Keratinocyte (primary cell): ENCODE measurements around the gene DDB1. TPM values are rescaled to one million over a fixed set of nuclear protein-coding genes. Genes with fewer than 3 reads are reported as not detected.

ENCODE experiments used
- DNase-seq: peaks from one replicate; pipeline ENCODE4 v3.0.0-alpha.2; 2011; ENCODE audit warnings: low read depth, missing footprints, low spot score
- FAIRE-seq: peaks from 2 replicates; lab custom pipeline; 2011; peaks lifted over from hg19 to GRCh38; lab: Jason Lieb, UNC
- H2AFZ ChIP-seq: 2 replicates; pipeline ENCODE4 v1.6.0; 2012; ENCODE audit warnings: low read length, control low read depth, inconsistent platforms; ENCODE audit not compliant: control insufficient read depth
- H3K27ac ChIP-seq: 2 replicates; pipeline ENCODE4 v1.5.1; 2011; ENCODE audit warnings: low read length; ENCODE audit not compliant: control insufficient read depth, insufficient read depth
- H3K27me3 ChIP-seq: 3 replicates; pipeline ENCODE4 v1.6.0; 2011; ENCODE audit warnings: low read length; ENCODE audit not compliant: control insufficient read depth, insufficient read depth; ENCODE audit errors: extremely low read depth
- H3K36me3 ChIP-seq, 2 experiments: 2 replicates in 1 of 2; 3 replicates in 1 of 2; pipeline ENCODE4 v1.5.1; 2011; ENCODE audit warnings: low read length in 2 of 2, mild to moderate bottlenecking in 1 of 2; ENCODE audit not compliant: control insufficient read depth in 2 of 2, insufficient read depth in 2 of 2; ENCODE audit errors: extremely low read depth in 1 of 2
- H3K4me1 ChIP-seq: 3 replicates; pipeline ENCODE4 v1.5.1; 2011; ENCODE audit warnings: low read length; ENCODE audit not compliant: control insufficient read depth, insufficient read depth; ENCODE audit errors: extremely low read depth
- H3K4me2 ChIP-seq: 3 replicates; pipeline ENCODE4 v1.6.0; 2011; ENCODE audit warnings: low read depth, low read length; ENCODE audit not compliant: control insufficient read depth, insufficient read depth; ENCODE audit errors: extremely low read depth
- H3K4me3 ChIP-seq, 3 experiments: fragments of 200-600 bp in 1 of 3; sonication (generic) in 1 of 3; 2 replicates in 2 of 3; 3 replicates in 1 of 3; pipeline ENCODE4 v1.5.1; 2011 to 2016; ENCODE audit warnings: low read length in 3 of 3, mild to moderate bottlenecking in 3 of 3, control low read depth in 2 of 3, inconsistent platforms in 1 of 3, low read depth in 1 of 3, mixed read lengths in 1 of 3, mixed run types in 1 of 3, moderate library complexity in 1 of 3; ENCODE audit not compliant: control insufficient read depth in 2 of 3, insufficient read depth in 2 of 3; ENCODE audit errors: extremely low read depth in 1 of 3
- H3K79me2 ChIP-seq: 2 replicates; pipeline ENCODE4 v1.6.0; 2012; ENCODE audit warnings: low read length; ENCODE audit not compliant: control insufficient read depth, insufficient read depth
- H3K9ac ChIP-seq: 3 replicates; pipeline ENCODE4 v1.6.0; 2011; ENCODE audit warnings: low read length; ENCODE audit not compliant: control insufficient read depth, insufficient read depth; ENCODE audit errors: extremely low read depth
- H3K9me1 ChIP-seq: 3 replicates; pipeline ENCODE4 v1.6.0; 2011; ENCODE audit warnings: low read length; ENCODE audit not compliant: control insufficient read depth, insufficient read depth; ENCODE audit errors: extremely low read depth
- H3K9me3 ChIP-seq: 2 replicates; pipeline ENCODE4 v1.5.1; 2012; ENCODE audit warnings: low read depth, low read length; ENCODE audit not compliant: control insufficient read depth
- H4K20me1 ChIP-seq: 3 replicates; pipeline ENCODE4 v1.6.0; 2011; ENCODE audit warnings: low read length; ENCODE audit not compliant: control insufficient read depth, insufficient read depth; ENCODE audit errors: extremely low read depth
- CTCF ChIP-seq, 3 experiments: IDR thresholded peaks in 1 of 3; conservative IDR thresholded peaks in 1 of 3; optimal IDR thresholded peaks in 1 of 3; 2 replicates in 2 of 3; 3 replicates in 1 of 3; pipeline versions ENCODE3 to v1.5.1; 2011; ENCODE audit warnings: low read length in 3 of 3, mild to moderate bottlenecking in 3 of 3, moderate library complexity in 2 of 3, control low read depth in 1 of 3, inconsistent platforms in 1 of 3; ENCODE audit not compliant: insufficient read depth in 2 of 3; ENCODE audit errors: extremely low read depth in 1 of 3
- EZH2 ChIP-seq: IDR thresholded peaks from one replicate; pipeline ENCODE4 v1.6.1; 2012; ENCODE audit warnings: inconsistent platforms, mild to moderate bottlenecking, low read length, moderate library complexity
- dilution Hi-C: fragments of 300-500 bp; cut with MboI; formaldehyde crosslinking; loops from one replicate; pipeline ENCODE4 v1.7.0; 2020; ENCODE audit warnings: low sequenced_read_pairs; ENCODE audit not compliant: extremely low pct_ligation_motif_present
- polyA plus RNA-seq, 5 experiments: library from polyadenylated mRNA; depleted of rRNA in 3 of 5; stranded (reverse) in 3 of 5; stranded (forward) in 1 of 5; unstranded in 1 of 5; fragments of >200 nt; gene quantifications; 1 replicate in 1 of 5; 2 replicates in 3 of 5; 3 replicates in 1 of 5; pipeline versions ENCODE4 v1.2.1 to v1.2.3, GENCODE V29; 2011 to 2012; ENCODE audit warnings: missing spikeins in 2 of 5, low read depth in 1 of 5, low replicate concordance in 1 of 5

The DDB1 gene
- polyA plus RNA-seq, 1 donor (not counting 4 experiments of a cell fraction or from before 2014, with no cell fraction given) = 187 TPM

GRCh38 chr11:61280883-61281580, 51.9 kb downstream of the DDB1 start:
- no peaks in the 10 kb centered on the region for H3K9me1 ChIP-seq
- dilution Hi-C loops = no loop called here
- FAIRE-seq = no peak

GRCh38 chr11:61279934-61280659, 52.8 kb downstream of the DDB1 start:
- H3K4me1 ChIP-seq = peaks cover 37% of the 10 kb centered on the region
- H3K4me2 ChIP-seq = peak overlapping the region; percentile 88
- FAIRE-seq (peak; percentile 95), DNase-seq (peak; percentile 94)
- H3K36me3 ChIP-seq = peaks cover 0 to 1% of the 10 kb centered on the region in 2 experiments
- TF ChIP-seq CTCF (optimal IDR thresholded peaks at IDR 0.05 in 1 of 3, IDR thresholded peaks at IDR 0.05 in 1 of 3, conservative IDR thresholded peaks at IDR 0.05 in 1 of 3; ENCODE audit: extremely low read depth in 1 of 3, insufficient read depth in 2 of 3, low read length in 3 of 3) (peak; percentile 15 to 23 (median 19)), EZH2 (no peak)
- no peaks in the 10 kb centered on the region for H4K20me1 ChIP-seq
- no peaks in the 10 kb centered on the region for H3K9me1 ChIP-seq
- H3K9me3 ChIP-seq = no peaks in the 10 kb centered on the region
- H3K79me2 ChIP-seq = no peaks in the 10 kb centered on the region
- dilution Hi-C loops = no loop called here
- peak overlapping the region in 2 of 3 experiments; percentile 34 to 46 for H3K4me3 ChIP-seq
- peak overlapping the region; percentile 68 for H3K9ac ChIP-seq
- no peaks in the 10 kb centered on the region for H3K27me3 ChIP-seq
- H2AFZ ChIP-seq = peak overlapping the region; percentile 49
- peak overlapping the region; percentile 88 for H3K27ac ChIP-seq

More at GRCh38 chr11:61280883-61281580, 51.9 kb downstream of the DDB1 start:
- Histone ChIP-seq H3K9ac (peak overlapping the region; percentile 68), H3K79me2 (no peaks in the 10 kb centered on the region), H3K27me3 (no peaks in the 10 kb centered on the region), H3K4me3 (peak overlapping the region in 2 of 3 experiments; percentile 1 to 59), H4K20me1 (no peaks in the 10 kb centered on the region), H3K36me3 (no peaks in the 10 kb centered on the region), H3K4me2 (peak overlapping the region; percentile 88), H2AFZ (no peak overlapping the region), H3K27ac (no peak overlapping the region), H3K4me1 (peaks cover 37% of the 10 kb centered on the region), H3K9me3 (no peaks in the 10 kb centered on the region)
- DNase-seq = no peak
- TF ChIP-seq CTCF (optimal IDR thresholded peaks at IDR 0.05 in 1 of 3, IDR thresholded peaks at IDR 0.05 in 1 of 3, conservative IDR thresholded peaks at IDR 0.05 in 1 of 3; ENCODE audit: extremely low read depth in 1 of 3, insufficient read depth in 2 of 3, low read length in 3 of 3) (no peak), EZH2 (no peak)
